Suprapubic skin (tissue), 4 donors: Measurements from ENCODE around the gene PKMYT1. TPM values are rescaled to one million over a fixed set of nuclear protein-coding genes. Genes with fewer than 3 reads are reported as not detected.
A peak's percentile ranks its signal among the peaks of the same experiment; 100 is the strongest.

Experiments used
- DNase-seq, 2 donors: peaks; one replicate each; pipeline ENCODE4 v3.0.0-alpha.2; 2019; ENCODE audit warnings: low spot score in 2 of 2
- H3K27ac ChIP-seq: fragments of 200-600 bp; sonication (generic); one replicate; pipeline ENCODE4 v1.5.1; 2019
- H3K27me3 ChIP-seq: fragments of 200-600 bp; sonication (generic); one replicate; pipeline ENCODE4 v1.5.1; 2019
- H3K36me3 ChIP-seq: fragments of 200-600 bp; sonication (generic); one replicate; pipeline ENCODE4 v1.5.1; 2019
- H3K4me1 ChIP-seq: fragments of 200-600 bp; sonication (generic); one replicate; pipeline ENCODE4 v1.5.1; 2019
- H3K4me3 ChIP-seq: fragments of 200-600 bp; sonication (generic); one replicate; pipeline ENCODE4 v1.5.1; 2019; ENCODE audit warnings: mild to moderate bottlenecking
- H3K9me3 ChIP-seq: fragments of 200-600 bp; sonication (generic); one replicate; pipeline ENCODE4 v1.5.1; 2019
- CTCF ChIP-seq, 2 donors: fragments of 200-600 bp in 1 of 2; fragments of 450-650 bp in 1 of 2; sonication (generic) in 1 of 2; IDR thresholded peaks; one replicate each; pipeline ENCODE4 v1.5.1; 2016 to 2019; ENCODE audit warnings: antibody characterized with exemption in 2 of 2, mild to moderate bottlenecking in 1 of 2, moderate library complexity in 1 of 2
- EP300 ChIP-seq: sonication (generic); formaldehyde crosslinking; IDR thresholded peaks from one replicate; pipeline ENCODE4 v1.6.1; 2017; ENCODE audit warnings: antibody characterized with exemption
- POLR2A ChIP-seq, 2 donors: fragments of 450-650 bp; IDR thresholded peaks; one replicate each; pipeline ENCODE4 v1.6.1; 2017; ENCODE audit warnings: antibody characterized with exemption in 2 of 2, mild to moderate bottlenecking in 2 of 2, moderate library complexity in 2 of 2
- POLR2AphosphoS5 ChIP-seq, 3 donors: sonication (generic); formaldehyde crosslinking; IDR thresholded peaks; one replicate each; pipeline ENCODE4 v1.6.1; 2017; ENCODE audit warnings: antibody characterized with exemption in 3 of 3
- whole genome bisulfite sequencing: methylation state at CpG from one replicate; pipeline ENCODE4 v1.1.5; 2018; 5-methylcytosine and 5-hydroxymethylcytosine counted together
- total RNA-seq, 4 donors: library from RNA; depleted of rRNA; stranded (reverse); fragments of >200 nt; gene quantifications; one replicate each; pipeline ENCODE4 v1.1.0, GENCODE V29; 2016

PKMYT1 gene
- total RNA-seq, 4 donors from 2014 or later = 1.9 to 6.4 (median 4.7) TPM

- Histone ChIP-seq H3K36me3 (peaks cover 2% of the 10 kb centered on the region), H3K9me3 (no peaks in the 10 kb centered on the region), H3K27me3 (peaks cover 19% of the 10 kb centered on the region), H3K4me3 (peak overlapping the region; percentile 60), H3K4me1 (peaks cover 63% of the 10 kb centered on the region), H3K27ac (peak overlapping the region; percentile 90)
- WGBS = 3% methylated on average over 23 of the region's 57 CpGs
- peak; percentile 50 to 94 (median 50) for TF ChIP-seq POLR2AphosphoS5 (IDR thresholded peaks at IDR 0.05)
- TF ChIP-seq EP300 = no peak
- TF ChIP-seq POLR2A (IDR thresholded peaks at IDR 0.05) = no peak
- TF ChIP-seq CTCF (IDR thresholded peaks at IDR 0.05) = no peak
- peak in 1 of 2 donors; percentile 91 for DNase-seq
Measured at GRCh38 chr16:3020604-3021448, 40.6 kb upstream of the PKMYT1 start.

GRCh38 chr16:3020247-3020603 is 40.0 kb upstream of the PKMYT1 start, which contains the start of gene TNFRSF12A:
TSS of gene TNFRSF12A (plus strand) at chr16:3020368. CDS start at chr16:3020398, 30 bp downstream.
- Histone ChIP-seq H3K27ac (peak within 1 kb of the TSS; percentile 90), H3K36me3 (no peaks in the 10 kb centered on the region), H3K4me1 (peaks cover 58% of the 10 kb centered on the region), H3K27me3 (peaks cover 19% of the 10 kb centered on the region), H3K9me3 (no peaks in the 10 kb centered on the region), H3K4me3 (peak within 1 kb of the TSS; percentile 60)
- no peak for DNase-seq
- no CpG with 5 or more reads among the region's 49 CpGs for WGBS
- TF ChIP-seq POLR2A (IDR thresholded peaks at IDR 0.05) = peak in 1 of 2 donors; percentile 80
- peak in 1 of 3 donors; percentile 24 for TF ChIP-seq POLR2AphosphoS5 (IDR thresholded peaks at IDR 0.05)
- TF ChIP-seq CTCF (IDR thresholded peaks at IDR 0.05) = no peak
- TF ChIP-seq EP300 = no peak

GRCh38 chr16:3019594-3020246 is 39.5 kb upstream of the PKMYT1 start:
- Histone ChIP-seq H3K27ac (peak overlapping the region; percentile 90), H3K4me3 (peak overlapping the region; percentile 60), H3K9me3 (no peaks in the 10 kb centered on the region), H3K4me1 (peaks cover 54% of the 10 kb centered on the region), H3K27me3 (peaks cover 19% of the 10 kb centered on the region), H3K36me3 (no peaks in the 10 kb centered on the region)
- TF ChIP-seq EP300 (no peak), POLR2A (IDR thresholded peaks at IDR 0.05) (no peak), POLR2AphosphoS5 (IDR thresholded peaks at IDR 0.05) (no peak), CTCF (IDR thresholded peaks at IDR 0.05) (no peak)
- WGBS = 38% methylated on average over 37 of the region's 40 CpGs
- no peak for DNase-seq

- H3K36me3 ChIP-seq = no peaks in the 10 kb centered on the region
- WGBS = 7% methylated on average over 22 of the region's 52 CpGs
- peaks cover 37% of the 10 kb centered on the region for H3K27me3 ChIP-seq
- no peaks in the 10 kb centered on the region for H3K9me3 ChIP-seq
- no peak for DNase-seq
- TF ChIP-seq POLR2AphosphoS5 (IDR thresholded peaks at IDR 0.05) (no peak), POLR2A (IDR thresholded peaks at IDR 0.05) (no peak), CTCF (IDR thresholded peaks at IDR 0.05) (no peak), EP300 (no peak)
- H3K4me1 ChIP-seq = peaks cover 41% of the 10 kb centered on the region
- H3K27ac ChIP-seq = no peak within 1 kb of the TSS
- no peak within 1 kb of the TSS for H3K4me3 ChIP-seq
Measured at GRCh38 chr16:3017794-3018506, 37.7 kb upstream of the PKMYT1 start, which contains the start of gene CLDN6. TSS of gene CLDN6 (minus strand) at chr16:3018183. CDS start at chr16:3016021, 2,162 bp downstream.
